HEK293T (cell line): ENCODE measurements around the gene DBI.

ENCODE experiments used
- ARNT ChIP-seq: fragments of 450-650 bp; IDR thresholded peaks from 2 replicates; pipeline ENCODE4 v1.6.1; 2017; ENCODE audit warnings: mild to moderate bottlenecking
- BHLHE40 ChIP-seq: fragments of 450-650 bp; IDR thresholded peaks from 2 replicates; pipeline ENCODE4 v1.6.1; 2016; ENCODE audit warnings: mild to moderate bottlenecking, moderate library complexity, borderline replicate concordance
- CTBP1 ChIP-seq: fragments of 450-650 bp; IDR thresholded peaks from 2 replicates; pipeline ENCODE4 v1.6.1; 2016; ENCODE audit warnings: borderline replicate concordance
- ELF4 ChIP-seq: fragments of 450-650 bp; IDR thresholded peaks from 2 replicates; pipeline ENCODE4 v1.6.1; 2017; ENCODE audit warnings: antibody characterized with exemption
- FOXK2 ChIP-seq: fragments of 450-650 bp; IDR thresholded peaks from 2 replicates; pipeline ENCODE4 v1.6.1; 2016; ENCODE audit warnings: mild to moderate bottlenecking
- FOXM1 ChIP-seq: fragments of 450-650 bp; IDR thresholded peaks from 2 replicates; pipeline ENCODE4 v1.6.1; 2017; ENCODE audit warnings: mild to moderate bottlenecking, borderline replicate concordance
- HDGF ChIP-seq: fragments of 450-650 bp; IDR thresholded peaks from 2 replicates; pipeline ENCODE4 v1.6.1; 2017; ENCODE audit warnings: antibody characterized with exemption, borderline replicate concordance
- L3MBTL2 ChIP-seq: fragments of 450-650 bp; conservative IDR thresholded peaks from 2 replicates; pipeline ENCODE4 v1.6.1; 2016; ENCODE audit warnings: mild to moderate bottlenecking
- LEF1 ChIP-seq: fragments of 450-650 bp; IDR thresholded peaks from 2 replicates; pipeline ENCODE4 v1.6.1; 2017; ENCODE audit warnings: mild to moderate bottlenecking, borderline replicate concordance
- NFRKB ChIP-seq: fragments of 450-650 bp; IDR thresholded peaks from 2 replicates; pipeline ENCODE4 v1.6.1; 2016; ENCODE audit warnings: mild to moderate bottlenecking, moderate library complexity
- SP1 ChIP-seq: fragments of 450-650 bp; IDR thresholded peaks from 2 replicates; pipeline ENCODE4 v1.6.1; 2017
- TARDBP ChIP-seq: fragments of 450-650 bp; IDR thresholded peaks from 2 replicates; pipeline ENCODE4 v1.6.1; 2016
- ZNF384 ChIP-seq: fragments of 450-650 bp; IDR thresholded peaks from 2 replicates; pipeline ENCODE4 v1.6.1; 2016
- TF ChIP-seq, protein P1 (sequence below): fragments of 450-650 bp; IDR thresholded peaks from 2 replicates; pipeline ENCODE4 v1.6.1; 2016

DNA sequence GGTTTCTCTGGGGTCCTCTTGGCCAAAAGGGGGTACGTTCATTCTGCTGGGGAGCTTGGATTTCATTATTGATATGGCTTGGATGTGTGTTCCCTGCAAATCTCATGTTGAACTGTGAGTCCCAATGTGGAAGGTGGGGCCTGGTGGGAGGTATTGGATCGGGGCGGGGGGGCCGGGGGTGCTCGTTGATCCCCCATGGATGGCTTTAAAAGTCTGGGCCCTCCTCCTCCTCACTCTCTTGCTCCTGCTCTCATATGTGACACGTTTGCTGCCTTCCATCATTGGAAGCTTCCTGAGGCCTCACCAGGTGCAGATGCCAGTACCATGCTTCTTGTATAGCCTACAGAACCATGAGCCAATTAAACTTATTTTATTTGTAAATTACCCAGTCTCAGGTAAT is 11.8 kb downstream of the DBI start:
- TF ChIP-seq ARNT = no peak
- TF ChIP-seq SP1 = no peak
- no peak for TF ChIP-seq BHLHE40
- no peak for TF ChIP-seq HDGF
- TF ChIP-seq, protein P1, sequence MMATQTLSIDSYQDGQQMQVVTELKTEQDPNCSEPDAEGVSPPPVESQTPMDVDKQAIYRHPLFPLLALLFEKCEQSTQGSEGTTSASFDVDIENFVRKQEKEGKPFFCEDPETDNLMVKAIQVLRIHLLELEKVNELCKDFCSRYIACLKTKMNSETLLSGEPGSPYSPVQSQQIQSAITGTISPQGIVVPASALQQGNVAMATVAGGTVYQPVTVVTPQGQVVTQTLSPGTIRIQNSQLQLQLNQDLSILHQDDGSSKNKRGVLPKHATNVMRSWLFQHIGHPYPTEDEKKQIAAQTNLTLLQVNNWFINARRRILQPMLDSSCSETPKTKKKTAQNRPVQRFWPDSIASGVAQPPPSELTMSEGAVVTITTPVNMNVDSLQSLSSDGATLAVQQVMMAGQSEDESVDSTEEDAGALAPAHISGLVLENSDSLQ = no peak
- TF ChIP-seq ZNF384 = no peak
- TF ChIP-seq LEF1 = no peak
- TF ChIP-seq NFRKB = no peak
- TF ChIP-seq TARDBP = no peak
- TF ChIP-seq ELF4 = no peak
- no peak for TF ChIP-seq FOXK2
- TF ChIP-seq FOXM1 = no peak
- TF ChIP-seq CTBP1 = no peak
- no peak for TF ChIP-seq L3MBTL2
